Osteoblast (primary cell): ENCODE results near the gene BASP1. TPM values are rescaled to one million over a fixed set of nuclear protein-coding genes. Genes with fewer than 3 reads are reported as not detected.
A peak's percentile ranks its signal among the peaks of the same experiment; 100 is the strongest.
"Not testable (repeated sequence)": the region's sequence is repeated elsewhere in the genome, so short reads cannot be mapped to it uniquely, and the experiment has no call there.

Source experiments
- DNase-seq: peaks from one replicate; pipeline ENCODE4 v3.0.0; 2011; ENCODE audit warnings: low spot score, mixed read lengths; ENCODE audit not compliant: insufficient read length; ENCODE audit errors: missing footprints
- H2AFZ ChIP-seq: 2 replicates; pipeline ENCODE4 v1.6.0; 2011; ENCODE audit warnings: mild to moderate bottlenecking, low read length
- H3K27ac ChIP-seq: 2 replicates; pipeline ENCODE4 v1.5.1; 2011; ENCODE audit warnings: mild to moderate bottlenecking, low read depth, low read length, moderate library complexity
- H3K27me3 ChIP-seq: 2 replicates; pipeline ENCODE4 v1.6.0; 2012; ENCODE audit warnings: mild to moderate bottlenecking, control low read depth, inconsistent platforms, low read length, moderate library complexity; ENCODE audit not compliant: insufficient read depth
- H3K36me3 ChIP-seq: 2 replicates; pipeline ENCODE4 v1.5.1; 2011; ENCODE audit warnings: mild to moderate bottlenecking, low read length, control low read depth, moderate library complexity; ENCODE audit not compliant: insufficient read depth
- H3K4me1 ChIP-seq: 2 replicates; pipeline ENCODE4 v1.5.1; 2011; ENCODE audit warnings: mild to moderate bottlenecking, low read length, control low read depth, moderate library complexity; ENCODE audit not compliant: insufficient read depth
- H3K4me2 ChIP-seq: 2 replicates; pipeline ENCODE4 v1.6.0; 2011; ENCODE audit warnings: mild to moderate bottlenecking, low read length; ENCODE audit not compliant: insufficient read depth
- H3K4me3 ChIP-seq: fragments of 200-600 bp; sonication (generic); 3 replicates; pipeline ENCODE4 v1.5.1; 2012; ENCODE audit warnings: mild to moderate bottlenecking, low read length, inconsistent platforms; ENCODE audit not compliant: insufficient read depth
- H3K79me2 ChIP-seq: 2 replicates; pipeline ENCODE4 v1.6.0; 2012; ENCODE audit warnings: mild to moderate bottlenecking, low read length, control low read depth, inconsistent platforms; ENCODE audit not compliant: insufficient read depth
- H3K9me3 ChIP-seq: 2 replicates; pipeline ENCODE4 v1.5.1; 2011; ENCODE audit warnings: low read depth, low read length, control low read depth
- H4K20me1 ChIP-seq: 2 replicates; pipeline ENCODE4 v1.6.0; 2012; ENCODE audit warnings: mild to moderate bottlenecking, low read length, control low read depth; ENCODE audit not compliant: insufficient read depth
- CTCF ChIP-seq: IDR thresholded peaks from 2 replicates; pipeline ENCODE4 v1.5.1; 2011; ENCODE audit warnings: mild to moderate bottlenecking, low read depth, low read length, moderate library complexity; ENCODE audit errors: extremely low read depth
- total RNA-seq: library from RNA; depleted of rRNA; stranded (reverse); fragments of >200 nt; gene quantifications from 2 replicates; pipeline ENCODE4 v1.2.3, GENCODE V29; 2012

Gene BASP1
- total RNA-seq, 1 donor: 242 TPM

GRCh38 chr5:17314907-17315471 is 97.6 kb downstream of the BASP1 start:
- no peaks in the 10 kb centered on the region for H4K20me1 ChIP-seq
- TF ChIP-seq CTCF: no peak
- no peaks in the 10 kb centered on the region for H3K9me3 ChIP-seq
- no peak overlapping the region for H3K27ac ChIP-seq
- no peak overlapping the region for H3K4me2 ChIP-seq
- no peak for DNase-seq
- H3K79me2 ChIP-seq: no peaks in the 10 kb centered on the region
- no peak overlapping the region for H2AFZ ChIP-seq
- H3K27me3 ChIP-seq: no peaks in the 10 kb centered on the region
- no peak overlapping the region for H3K4me3 ChIP-seq
- peaks cover 17% of the 10 kb centered on the region for H3K4me1 ChIP-seq
- H3K36me3 ChIP-seq: no peaks in the 10 kb centered on the region

GRCh38 chr5:17315710-17316221 is 98.3 kb downstream of the BASP1 start:
- Histone ChIP-seq H3K4me3 (no peak overlapping the region), H3K4me1 (peaks cover 17% of the 10 kb centered on the region), H4K20me1 (no peaks in the 10 kb centered on the region), H2AFZ (no peak overlapping the region), H3K9me3 (no peaks in the 10 kb centered on the region), H3K79me2 (no peaks in the 10 kb centered on the region), H3K36me3 (no peaks in the 10 kb centered on the region), H3K27me3 (no peaks in the 10 kb centered on the region), H3K27ac (no peak overlapping the region), H3K4me2 (no peak overlapping the region)
- no peak for TF ChIP-seq CTCF
- DNase-seq: peak; percentile 37

GRCh38 chr5:17316970-17317459 is 99.6 kb downstream of the BASP1 start:
- peak overlapping the region; percentile 6 for H3K4me2 ChIP-seq
- no peaks in the 10 kb centered on the region for H3K79me2 ChIP-seq
- H3K27ac ChIP-seq: no peak overlapping the region
- H2AFZ ChIP-seq: no peak overlapping the region
- H3K36me3 ChIP-seq: no peaks in the 10 kb centered on the region
- no peaks in the 10 kb centered on the region for H3K27me3 ChIP-seq
- no peak for TF ChIP-seq CTCF
- no peak overlapping the region for H3K4me3 ChIP-seq
- no peaks in the 10 kb centered on the region for H4K20me1 ChIP-seq
- no peaks in the 10 kb centered on the region for H3K9me3 ChIP-seq
- no peak for DNase-seq
- H3K4me1 ChIP-seq: peaks cover 17% of the 10 kb centered on the region

GRCh38 chr5:17317473-17317872 is 100.0 kb downstream of the BASP1 start:
- H3K27ac ChIP-seq: no peak overlapping the region
- DNase-seq: peak; percentile 71
- H3K36me3 ChIP-seq: no peaks in the 10 kb centered on the region
- H2AFZ ChIP-seq: no peak overlapping the region
- H3K4me2 ChIP-seq: no peak overlapping the region
- no peak for TF ChIP-seq CTCF
- no peaks in the 10 kb centered on the region for H3K79me2 ChIP-seq
- no peaks in the 10 kb centered on the region for H3K9me3 ChIP-seq
- peaks cover 17% of the 10 kb centered on the region for H3K4me1 ChIP-seq
- H3K27me3 ChIP-seq: no peaks in the 10 kb centered on the region
- no peak overlapping the region for H3K4me3 ChIP-seq
- no peaks in the 10 kb centered on the region for H4K20me1 ChIP-seq

GRCh38 chr5:17319095-17319494 is 101.7 kb downstream of the BASP1 start:
- not testable (repeated sequence) for H3K4me2 ChIP-seq, H3K79me2 ChIP-seq, H4K20me1 ChIP-seq, H3K27ac ChIP-seq, H3K27me3 ChIP-seq, H3K4me3 ChIP-seq, H3K9me3 ChIP-seq, H3K36me3 ChIP-seq, H2AFZ ChIP-seq
- peaks cover 17% of the 10 kb centered on the region for H3K4me1 ChIP-seq
- DNase-seq: peak; percentile 23
